Right lobe of liver (tissue), 4 donors: ENCODE data around the gene SLC38A5.

Source experiments
- CTCF ChIP-seq, 4 donors: fragments of 200-600 bp in 3 of 4; fragments of 450-650 bp in 1 of 4; IDR thresholded peaks; one replicate each; pipeline versions ENCODE4 v1.5.1 to v1.8.0; 2016 to 2022; ENCODE audit warnings: antibody characterized with exemption in 4 of 4, mild to moderate bottlenecking in 2 of 4
- POLR2A ChIP-seq: fragments of 450-650 bp; IDR thresholded peaks from one replicate; pipeline ENCODE4 v1.6.1; 2017; ENCODE audit warnings: antibody characterized with exemption, mild to moderate bottlenecking
- donor health status: DM: no; HTN: no; CAD: no.
- donor health status: DM: no; HTN: no; CAD: no.
- donor health status: DM: no; HTN: yes; CAD: no.

GRCh38 chrX:48458711-48459110 lies 11.3 kb downstream of the SLC38A5 start:
- TF ChIP-seq CTCF (IDR thresholded peaks at IDR 0.05) (no peak), POLR2A (no peak)
